DOHH2 (cell line): Measurements from ENCODE around the gene MMP15.
"Not testable (repeated sequence)": the region's sequence is repeated elsewhere in the genome, so short reads cannot be mapped to it uniquely, and the experiment has no call there.

Experiments used
- H3F3A ChIP-seq: fragments of 200-600 bp; sonication (generic), shearing (Covaris generic); 2 replicates; pipeline ENCODE4 v1.6.0; 2016; ENCODE audit warnings: antibody characterized with exemption, mild to moderate bottlenecking; ENCODE audit not compliant: control insufficient read depth, insufficient read depth
- H3K27ac ChIP-seq: fragments of 200-600 bp; sonication (generic); 2 replicates; pipeline ENCODE4 v1.5.1; 2014; ENCODE audit warnings: low read depth, mild to moderate bottlenecking, low read length, moderate library complexity
- H3K27me3 ChIP-seq: fragments of 200-600 bp; sonication (generic); 2 replicates; pipeline ENCODE4 v1.6.1; 2014; ENCODE audit warnings: mild to moderate bottlenecking, low read length, mixed read lengths; ENCODE audit not compliant: control insufficient read depth
- H3K36me3 ChIP-seq: fragments of 200-600 bp; sonication (generic); 2 replicates; pipeline ENCODE4 v1.6.1; 2014; ENCODE audit warnings: mild to moderate bottlenecking, low read length, moderate library complexity, mixed read lengths; ENCODE audit not compliant: control insufficient read depth
- H3K4me1 ChIP-seq: fragments of 200-600 bp; sonication (generic); 2 replicates; pipeline ENCODE4 v1.6.1; 2014; ENCODE audit warnings: mild to moderate bottlenecking, low read length, mixed read lengths; ENCODE audit not compliant: control insufficient read depth
- H3K4me2 ChIP-seq: fragments of 200-600 bp; sonication (generic); 2 replicates; pipeline ENCODE4 v1.6.0; 2014; ENCODE audit warnings: mild to moderate bottlenecking, low read length, moderate library complexity
- H3K4me3 ChIP-seq: fragments of 200-600 bp; sonication (generic); 2 replicates; pipeline ENCODE4 v1.5.1; 2014; ENCODE audit warnings: mild to moderate bottlenecking, low read length, mixed read lengths
- H3K79me2 ChIP-seq: fragments of 200-600 bp; sonication (generic); 2 replicates; pipeline ENCODE4 v1.6.1; 2014; ENCODE audit warnings: mild to moderate bottlenecking, low read length, mixed read lengths; ENCODE audit not compliant: control insufficient read depth
- H3K9me2 ChIP-seq: fragments of 200-600 bp; sonication (generic); replicated peaks from 2 replicates; pipeline ENCODE4 v1.6.1; 2014; ENCODE audit warnings: mild to moderate bottlenecking, low read length, mixed read lengths; ENCODE audit not compliant: control insufficient read depth
- H3K9me3 ChIP-seq: fragments of 200-600 bp; sonication (generic); 2 replicates; pipeline ENCODE4 v1.6.1; 2014; ENCODE audit warnings: antibody characterized with exemption, low read length, mixed read lengths; ENCODE audit not compliant: control insufficient read depth, insufficient read depth
- H4K20me1 ChIP-seq: fragments of 200-600 bp; sonication (generic); 2 replicates; pipeline ENCODE4 v1.6.0; 2014; ENCODE audit warnings: low read depth, mild to moderate bottlenecking, antibody characterized with exemption, low read length, moderate library complexity; ENCODE audit not compliant: control insufficient read depth, insufficient read depth
- CTCF ChIP-seq: fragments of 200-600 bp; sonication (generic); IDR thresholded peaks from one replicate; pipeline ENCODE4 v1.5.1; 2014; ENCODE audit warnings: antibody characterized with exemption, mild to moderate bottlenecking, low read depth, low read length; ENCODE audit not compliant: poor library complexity, severe bottlenecking
- EZH2phosphoT487 ChIP-seq: fragments of 200-600 bp; sonication (generic); IDR thresholded peaks from 2 replicates; pipeline ENCODE4 v1.6.1; 2017; ENCODE audit warnings: borderline replicate concordance, mild to moderate bottlenecking, antibody characterized with exemption, low read length, moderate library complexity, mixed read lengths

MMP15 gene

GRCh38 chr16:58088091-58088490 lies 62.5 kb downstream of the MMP15 start:
- Histone ChIP-seq H3K36me3 (no peaks in the 10 kb centered on the region), H3F3A (no peaks in the 10 kb centered on the region), H3K4me1 (no peaks in the 10 kb centered on the region), H3K4me2 (no peak overlapping the region), H3K4me3 (no peak overlapping the region), H3K27me3 (0 out of 2 replicates have a peak, but pooled peaks cover 6% of the 10 kb centered on the region), H3K9me3 (no peaks in the 10 kb centered on the region), H3K79me2 (no peaks in the 10 kb centered on the region), H4K20me1 (no peaks in the 10 kb centered on the region), H3K27ac (no peak overlapping the region), H3K9me2 (no peaks in the 10 kb centered on the region)
- TF ChIP-seq CTCF (no peak), EZH2phosphoT487 (no peak)

DNA sequence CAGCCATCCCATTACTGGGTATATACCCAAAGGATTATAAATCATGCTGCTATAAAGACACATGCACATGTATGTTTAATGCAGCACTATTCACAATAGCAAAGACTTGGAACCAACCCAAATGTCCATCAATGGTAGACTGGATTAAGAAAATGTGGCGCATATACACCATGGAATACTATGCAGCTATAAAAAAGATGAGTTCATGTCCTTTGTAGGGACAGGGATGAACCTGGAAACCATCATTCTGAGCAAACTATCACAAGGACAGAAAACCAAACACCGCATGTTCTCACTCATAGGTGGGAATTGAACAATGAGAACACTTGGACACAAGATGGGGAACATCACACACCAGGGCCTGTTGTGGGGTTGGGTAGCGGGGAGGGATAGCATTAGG lies 64.8 kb downstream of the MMP15 start:
- not testable (repeated sequence) for H3K4me3 ChIP-seq

DNA sequence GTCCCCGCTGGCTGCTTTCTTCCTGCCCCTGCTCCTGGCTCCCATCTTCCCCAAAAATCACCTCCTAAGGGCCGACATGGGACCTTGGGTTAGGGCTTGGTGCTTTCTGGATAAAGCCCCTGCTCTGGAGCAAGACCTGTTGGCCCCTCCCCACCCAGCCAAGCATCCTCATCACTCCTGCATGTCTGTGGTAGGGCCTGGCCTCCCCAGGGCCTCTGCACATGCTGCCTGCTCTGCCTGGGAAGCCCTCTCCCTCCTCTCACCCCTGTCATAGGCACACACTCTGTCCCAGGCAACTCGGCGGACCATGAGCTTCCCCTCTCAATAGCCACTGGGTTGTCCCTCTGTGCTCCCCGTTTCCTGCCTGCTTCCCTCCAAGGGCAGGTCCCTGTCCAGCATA lies 68.5 kb downstream of the MMP15 start:
- TF ChIP-seq EZH2phosphoT487 (no peak), CTCF (no peak)

More for the DNA sequence above, 64.8 kb downstream of the MMP15 start:
- not testable (repeated sequence) for H3K79me2 ChIP-seq, H4K20me1 ChIP-seq, H3K4me1 ChIP-seq, H3K27me3 ChIP-seq, H3K27ac ChIP-seq, H3K4me2 ChIP-seq, H3F3A ChIP-seq, H3K36me3 ChIP-seq, H3K9me2 ChIP-seq, H3K9me3 ChIP-seq

DNA sequence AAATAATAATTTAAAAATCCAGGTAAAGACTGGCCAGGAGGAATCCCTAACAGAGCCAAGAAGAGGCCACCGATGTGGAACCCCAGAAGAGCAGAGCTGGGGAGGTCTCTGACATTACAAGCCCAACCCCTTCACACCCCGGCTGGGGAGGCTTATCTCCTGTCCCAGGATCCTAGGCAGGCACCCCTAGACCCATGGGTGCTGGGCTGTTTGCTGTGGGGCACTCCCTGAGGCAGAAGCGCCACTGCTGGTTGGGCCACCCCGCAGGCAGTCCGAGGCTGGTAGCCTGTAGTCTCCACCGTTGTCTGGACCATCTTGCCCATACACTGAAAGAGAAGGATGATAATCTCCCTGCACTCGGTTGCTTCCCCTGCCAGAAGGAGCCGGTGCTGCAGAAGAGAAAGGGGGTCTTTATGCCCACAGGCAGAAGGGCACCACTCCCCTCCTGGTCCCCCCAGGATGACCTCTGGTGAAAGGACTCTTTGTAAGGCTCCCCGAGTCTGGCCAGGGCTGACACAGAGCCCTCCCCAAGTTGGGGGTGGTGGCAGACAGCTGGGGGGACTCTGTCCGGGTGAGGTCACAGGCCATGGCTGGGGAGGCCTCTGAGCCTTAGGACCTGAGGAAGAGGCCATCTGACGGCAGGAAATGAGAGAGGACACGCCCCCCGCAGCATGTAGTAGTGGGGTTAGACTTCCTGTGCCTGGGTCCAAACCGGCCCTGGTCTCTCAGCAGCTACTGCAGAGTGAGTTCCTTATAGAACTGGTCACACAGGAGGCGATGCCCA lies 69.4 kb downstream of the MMP15 start:
- H3K36me3 ChIP-seq: no peaks in the 10 kb centered on the region
- TF ChIP-seq CTCF: no peak
- TF ChIP-seq EZH2phosphoT487: no peak
- no peaks in the 10 kb centered on the region for H3K79me2 ChIP-seq
- no peak overlapping the region for H3K4me3 ChIP-seq
- no peak overlapping the region for H3K27ac ChIP-seq
- H3K9me3 ChIP-seq: no peaks in the 10 kb centered on the region
- no peak overlapping the region; the same call in 1 of the 2 replicates for H3K4me2 ChIP-seq
- peaks cover 7% of the 10 kb centered on the region for H3K4me1 ChIP-seq
- H3K9me2 ChIP-seq: no peaks in the 10 kb centered on the region
- no peaks in the 10 kb centered on the region for H4K20me1 ChIP-seq
- H3F3A ChIP-seq: no peaks in the 10 kb centered on the region
- H3K27me3 ChIP-seq: 0 out of 2 replicates have a peak, but pooled peaks cover 2% of the 10 kb centered on the region

More for the DNA sequence above, 68.5 kb downstream of the MMP15 start:
- Histone ChIP-seq H3F3A (no peaks in the 10 kb centered on the region), H3K27me3 (0 out of 2 replicates have a peak, but pooled peaks cover 2% of the 10 kb centered on the region), H3K4me2 (no peak overlapping the region), H4K20me1 (no peaks in the 10 kb centered on the region), H3K27ac (no peak overlapping the region), H3K4me1 (peaks cover 7% of the 10 kb centered on the region), H3K79me2 (no peaks in the 10 kb centered on the region), H3K9me2 (no peaks in the 10 kb centered on the region), H3K9me3 (no peaks in the 10 kb centered on the region), H3K36me3 (no peaks in the 10 kb centered on the region), H3K4me3 (no peak overlapping the region)

DNA sequence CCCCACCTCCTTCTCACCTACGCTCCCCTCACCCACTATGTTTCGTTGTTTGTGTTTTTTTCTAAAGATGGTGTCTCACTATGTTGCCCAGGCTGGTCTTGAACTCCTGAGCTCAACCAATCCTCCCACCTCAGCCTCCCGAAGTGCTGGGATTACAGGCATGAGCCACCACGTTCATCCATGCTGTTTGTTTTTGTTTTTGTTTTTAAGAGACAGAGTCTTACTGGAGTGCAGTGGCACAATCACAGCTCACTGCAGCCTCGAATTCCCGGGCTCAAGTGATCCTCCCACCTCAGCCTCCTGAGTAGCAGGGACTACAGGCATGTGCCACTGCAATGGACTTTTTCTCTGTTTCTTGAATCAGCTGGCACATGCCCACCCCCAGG lies 70.0 kb downstream of the MMP15 start:
- H3K4me2 ChIP-seq, H3K36me3 ChIP-seq, H3K9me2 ChIP-seq, H3F3A ChIP-seq, H3K9me3 ChIP-seq, H3K4me3 ChIP-seq, H3K79me2 ChIP-seq, H3K27ac ChIP-seq, H3K27me3 ChIP-seq, H4K20me1 ChIP-seq, H3K4me1 ChIP-seq: not testable (repeated sequence)
